Osteoblast (primary cell): Measurements from ENCODE around the gene SLC50A1. TPM values are rescaled to one million over a fixed set of nuclear protein-coding genes. Genes with fewer than 3 reads are reported as not detected.

ENCODE experiments used
- DNase-seq: peaks from one replicate; pipeline ENCODE4 v3.0.0; 2011; ENCODE audit warnings: low spot score, mixed read lengths; ENCODE audit not compliant: insufficient read length; ENCODE audit errors: missing footprints
- H2AFZ ChIP-seq: 2 replicates; pipeline ENCODE4 v1.6.0; 2011; ENCODE audit warnings: mild to moderate bottlenecking, low read length
- H3K27ac ChIP-seq: 2 replicates; pipeline ENCODE4 v1.5.1; 2011; ENCODE audit warnings: mild to moderate bottlenecking, low read depth, low read length, moderate library complexity
- H3K27me3 ChIP-seq: 2 replicates; pipeline ENCODE4 v1.6.0; 2012; ENCODE audit warnings: mild to moderate bottlenecking, control low read depth, inconsistent platforms, low read length, moderate library complexity; ENCODE audit not compliant: insufficient read depth
- H3K36me3 ChIP-seq: 2 replicates; pipeline ENCODE4 v1.5.1; 2011; ENCODE audit warnings: mild to moderate bottlenecking, low read length, control low read depth, moderate library complexity; ENCODE audit not compliant: insufficient read depth
- H3K4me1 ChIP-seq: 2 replicates; pipeline ENCODE4 v1.5.1; 2011; ENCODE audit warnings: mild to moderate bottlenecking, low read length, control low read depth, moderate library complexity; ENCODE audit not compliant: insufficient read depth
- H3K4me2 ChIP-seq: 2 replicates; pipeline ENCODE4 v1.6.0; 2011; ENCODE audit warnings: mild to moderate bottlenecking, low read length; ENCODE audit not compliant: insufficient read depth
- H3K4me3 ChIP-seq: fragments of 200-600 bp; sonication (generic); 3 replicates; pipeline ENCODE4 v1.5.1; 2012; ENCODE audit warnings: mild to moderate bottlenecking, low read length, inconsistent platforms; ENCODE audit not compliant: insufficient read depth
- H3K79me2 ChIP-seq: 2 replicates; pipeline ENCODE4 v1.6.0; 2012; ENCODE audit warnings: mild to moderate bottlenecking, low read length, control low read depth, inconsistent platforms; ENCODE audit not compliant: insufficient read depth
- H3K9me3 ChIP-seq: 2 replicates; pipeline ENCODE4 v1.5.1; 2011; ENCODE audit warnings: low read depth, low read length, control low read depth
- H4K20me1 ChIP-seq: 2 replicates; pipeline ENCODE4 v1.6.0; 2012; ENCODE audit warnings: mild to moderate bottlenecking, low read length, control low read depth; ENCODE audit not compliant: insufficient read depth
- CTCF ChIP-seq: IDR thresholded peaks from 2 replicates; pipeline ENCODE4 v1.5.1; 2011; ENCODE audit warnings: mild to moderate bottlenecking, low read depth, low read length, moderate library complexity; ENCODE audit errors: extremely low read depth
- total RNA-seq: library from RNA; depleted of rRNA; stranded (reverse); fragments of >200 nt; gene quantifications from 2 replicates; pipeline ENCODE4 v1.2.3, GENCODE V29; 2012

The SLC50A1 gene
- total RNA-seq, 1 donor: 38.0 TPM

- Histone ChIP-seq H2AFZ (peak overlapping the region; percentile 66), H3K9me3 (no peaks in the 10 kb centered on the region), H3K79me2 (peaks cover 30% of the 10 kb centered on the region), H3K4me1 (peaks cover 21% of the 10 kb centered on the region), H4K20me1 (no peaks in the 10 kb centered on the region), H3K4me2 (peak overlapping the region; percentile 84), H3K4me3 (peak overlapping the region; percentile 77), H3K27ac (peak overlapping the region; percentile 97), H3K27me3 (peaks cover 4% of the 10 kb centered on the region), H3K36me3 (peaks cover 9% of the 10 kb centered on the region)
- TF ChIP-seq CTCF: no peak
- DNase-seq: peak; percentile 97
Measured at GRCh38 chr1:155134880-155135414, 705 bp upstream of the SLC50A1 start.

GRCh38 chr1:155136748-155137147 is 1.1 kb downstream of the SLC50A1 start:
- Histone ChIP-seq H3K27ac (peak overlapping the region; percentile 97), H2AFZ (no peak overlapping the region), H3K36me3 (peaks cover 9% of the 10 kb centered on the region), H3K4me2 (peak overlapping the region; percentile 84), H3K27me3 (no peaks in the 10 kb centered on the region), H3K9me3 (no peaks in the 10 kb centered on the region), H3K79me2 (peaks cover 34% of the 10 kb centered on the region), H3K4me1 (peaks cover 24% of the 10 kb centered on the region), H4K20me1 (no peaks in the 10 kb centered on the region), H3K4me3 (peak overlapping the region; percentile 77)
- DNase-seq: no peak
- no peak for TF ChIP-seq CTCF

GRCh38 chr1:155137154-155137949 is 1.7 kb downstream of the SLC50A1 start:
- H3K36me3 ChIP-seq: peaks cover 9% of the 10 kb centered on the region
- TF ChIP-seq CTCF: no peak
- H3K4me3 ChIP-seq: peak overlapping the region; percentile 77
- peak overlapping the region; percentile 97 for H3K27ac ChIP-seq
- peaks cover 34% of the 10 kb centered on the region for H3K79me2 ChIP-seq
- H3K4me1 ChIP-seq: peaks cover 24% of the 10 kb centered on the region
- no peaks in the 10 kb centered on the region for H3K9me3 ChIP-seq
- H2AFZ ChIP-seq: no peak overlapping the region
- no peaks in the 10 kb centered on the region for H4K20me1 ChIP-seq
- DNase-seq: peak; percentile 74
- H3K27me3 ChIP-seq: no peaks in the 10 kb centered on the region
- H3K4me2 ChIP-seq: peak overlapping the region; percentile 84

GRCh38 chr1:155139895-155140629 is 4.4 kb downstream of the SLC50A1 start, which contains the start of gene DPM3:
DPM3 (minus strand) TSS chr1:155140531; CDS start chr1:155140240, 291 bp downstream.
- peak; percentile 97 for DNase-seq
- peaks cover 9% of the 10 kb centered on the region for H3K36me3 ChIP-seq
- H4K20me1 ChIP-seq: no peaks in the 10 kb centered on the region
- peaks cover 34% of the 10 kb centered on the region for H3K79me2 ChIP-seq
- H3K27me3 ChIP-seq: no peaks in the 10 kb centered on the region
- no peak for TF ChIP-seq CTCF
- H3K4me1 ChIP-seq: peaks cover 17% of the 10 kb centered on the region
- peak within 1 kb of the TSS; percentile 79 for H3K4me2 ChIP-seq
- no peaks in the 10 kb centered on the region for H3K9me3 ChIP-seq
- H2AFZ ChIP-seq: peak within 1 kb of the TSS; percentile 94
- H3K4me3 ChIP-seq: peak within 1 kb of the TSS; percentile 89
- H3K27ac ChIP-seq: peak within 1 kb of the TSS; percentile 85
